C4-2B (cell line): ENCODE results near the gene GGCX.

Experiments
- CTCF ChIP-seq: fragments of 450-650 bp; conservative IDR thresholded peaks from 2 replicates; pipeline ENCODE4 v1.5.1; 2017; ENCODE audit warnings: mild to moderate bottlenecking
- ZFX ChIP-seq: fragments of 450-650 bp; IDR thresholded peaks from 2 replicates; pipeline ENCODE4 v1.6.1; 2017

GRCh38 chr2:85584857-85585780 is 23.8 kb upstream of the GGCX start:
- TF ChIP-seq CTCF = no peak
- no peak for TF ChIP-seq ZFX
